Activated T-cell treated with anti-CD3 and anti-CD28 coated beads, Interleukin-2, amount 50 U/mL, for 72 hours (primary cell): ENCODE results near the gene TIE1. TPM values are rescaled to one million over a fixed set of nuclear protein-coding genes. Genes with fewer than 3 reads are reported as not detected.

Experiments used
- ATAC-seq, 2 donors: fragments of 150-1000 bp; cut with Tn5 transposase; replicated peaks in 1 of 2; 2 replicates each; pipeline ENCODE4 v1.10.0; 2021; ENCODE audit warnings: moderate library complexity in 2 of 2, mild to moderate bottlenecking in 1 of 2
- DNase-seq, 2 donors: peaks; one replicate each; pipeline ENCODE4 v3.0.0; 2021 to 2022; ENCODE audit warnings: mixed read lengths in 1 of 2
- H3K27ac Mint-ChIP-seq: one replicate; pipeline ENCODE4 v1.8.0; 2022; ENCODE audit warnings: mild to moderate bottlenecking, moderate library complexity, mixed read lengths
- H3K27me3 Mint-ChIP-seq: one replicate; pipeline ENCODE4 v1.8.0; 2022; ENCODE audit warnings: low read depth, mixed read lengths
- H3K36me3 Mint-ChIP-seq, 2 donors: one replicate each; pipeline ENCODE4 v1.8.0; 2022; ENCODE audit warnings: mixed read lengths in 2 of 2, mild to moderate bottlenecking in 1 of 2; ENCODE audit not compliant: insufficient read depth in 2 of 2
- H3K4me1 Mint-ChIP-seq: one replicate; pipeline ENCODE4 v1.8.0; 2022; ENCODE audit warnings: low read depth, mixed read lengths
- H3K4me3 Mint-ChIP-seq, 2 donors: one replicate each; pipeline ENCODE4 v1.8.0; 2022; ENCODE audit warnings: mild to moderate bottlenecking in 2 of 2, mixed read lengths in 2 of 2, moderate library complexity in 2 of 2
- H3K9me3 Mint-ChIP-seq, 2 donors: one replicate each; pipeline ENCODE4 v1.8.0; 2022; ENCODE audit warnings: mixed read lengths in 2 of 2
- total RNA-seq, 2 donors: library from RNA; stranded (reverse); gene quantifications; one replicate each; pipeline ENCODE4 v1.2.3, GENCODE V29; 2022

TIE1 gene
- total RNA-seq, 2 donors from 2014 or later, result 0.42 to 0.65 TPM

GRCh38 chr1:43372172-43372571 lies 71.4 kb downstream of the TIE1 start:
- no peak overlapping the region for H3K27ac Mint-ChIP-seq
- DNase-seq, result no peak
- H3K36me3 Mint-ChIP-seq, result peaks cover 0 to 2% of the 10 kb centered on the region in 2 donors
- ATAC-seq, result no peak
- H3K4me1 Mint-ChIP-seq, result peaks cover 22% of the 10 kb centered on the region
- no peaks in the 10 kb centered on the region for H3K27me3 Mint-ChIP-seq
- H3K4me3 Mint-ChIP-seq, result no peak overlapping the region
- no peaks in the 10 kb centered on the region for H3K9me3 Mint-ChIP-seq

Other genes with a start within 250 kb of the TIE1 start
- 10 to 100 TPM; 37.0 to 46.4 TPM for gene EBNA1BP2, start 128.7 kb upstream of the TIE1 start, total RNA-seq
- gene CFAP57, start 128.7 kb upstream of the TIE1 start, total RNA-seq, result under 1 TPM; 0.36 to 0.76 TPM
- not detected for gene TMEM125, start 31.0 kb upstream of the TIE1 start, total RNA-seq
- gene C1orf210, start 15.4 kb upstream of the TIE1 start, total RNA-seq, result under 1 TPM in 1 of 2 donors, not detected in 1; 0.38 TPM
- not detected for gene MPL, start 36.8 kb downstream of the TIE1 start, total RNA-seq
- 100 to 1,000 TPM; 108 to 163 TPM for gene CDC20, start 58.0 kb downstream of the TIE1 start, total RNA-seq
- 10 to 100 TPM; 58.4 to 75.7 TPM for gene ELOVL1, start 67.0 kb downstream of the TIE1 start, total RNA-seq
- 10 to 100 TPM; 64.2 to 71.1 TPM for gene MED8, start 88.8 kb downstream of the TIE1 start, total RNA-seq
- 10 to 100 TPM; 51.4 to 51.6 TPM for gene SZT2, start 88.9 kb downstream of the TIE1 start, total RNA-seq
- gene HYI, start 152.9 kb downstream of the TIE1 start, total RNA-seq, result 10 to 100 TPM in 1 of 2 donors, 1 to 10 TPM in 1; 9.9 to 10.6 TPM
- 1 to 10 TPM; 2.2 to 6.2 TPM for gene PTPRF, start 229.9 kb downstream of the TIE1 start, total RNA-seq